Stimulated activated CD4-positive, alpha-beta T cell treated with anti-CD3 and anti-CD28 coated beads, Interleukin-12 subunit alpha, Interleukin-12 subunit beta, amount 100 ng/mL, for 48 hours (primary cell): Measurements from ENCODE around the gene COL9A1.

ENCODE experiments used
- DNase-seq, 3 donors: peaks; one replicate each; pipeline ENCODE4 v3.0.0-alpha.2; 2020; ENCODE audit warnings: low read depth in 2 of 3, low spot score in 1 of 3

The COL9A1 gene

DNA sequence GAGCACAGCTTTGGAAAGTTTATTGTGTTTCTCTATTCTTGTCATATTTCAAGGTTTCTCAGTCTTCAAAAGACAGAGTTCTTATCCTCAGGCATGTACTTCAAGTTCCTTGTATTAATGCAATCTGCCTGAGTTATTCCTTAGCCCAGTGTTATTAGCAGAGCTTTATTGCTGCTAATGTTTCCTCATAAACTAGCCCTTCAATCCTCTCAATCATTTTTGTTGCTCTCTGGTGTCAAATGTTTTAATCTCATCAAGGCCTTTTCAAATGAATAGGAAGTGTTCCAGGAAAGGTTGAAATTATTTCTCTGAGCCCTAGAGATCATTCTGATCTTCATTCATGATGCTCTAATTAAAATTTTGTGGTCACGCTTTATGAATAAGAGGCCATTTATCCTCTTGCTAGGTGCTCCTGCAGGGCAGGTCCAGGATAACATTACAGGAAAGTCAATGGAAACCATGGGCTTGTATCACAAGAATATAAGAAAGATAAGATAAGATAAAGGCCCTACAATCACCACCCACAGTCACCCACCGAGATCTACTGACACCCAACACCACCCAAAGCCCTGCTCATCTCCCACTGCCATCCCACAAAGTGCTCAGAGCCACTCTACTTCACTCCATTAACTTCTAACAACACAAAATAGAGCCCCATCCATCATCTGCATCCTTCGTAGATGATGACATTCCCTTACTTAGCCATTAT, 125.9 kb downstream of the COL9A1 start:
- DNase-seq: no peak

DNA sequence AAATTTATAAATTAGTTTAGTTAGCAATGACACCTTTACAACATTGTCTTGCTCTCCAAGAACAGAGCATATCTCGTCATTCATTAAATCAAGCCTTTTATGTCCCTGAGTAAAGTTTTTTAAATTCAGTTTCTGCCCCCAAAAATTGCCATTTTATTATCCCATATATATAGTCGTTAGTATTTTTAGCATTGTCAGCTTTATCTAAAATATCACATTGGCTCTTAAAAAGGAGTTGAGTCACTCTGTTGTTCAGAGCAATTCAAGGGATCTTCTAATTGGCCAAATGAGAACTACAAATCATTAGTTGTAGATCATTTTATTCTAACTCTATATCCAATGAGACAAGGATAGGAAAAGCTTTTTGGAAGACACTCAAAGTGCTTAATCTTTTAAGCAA, 127.1 kb downstream of the COL9A1 start:
- no peak for DNase-seq

DNA sequence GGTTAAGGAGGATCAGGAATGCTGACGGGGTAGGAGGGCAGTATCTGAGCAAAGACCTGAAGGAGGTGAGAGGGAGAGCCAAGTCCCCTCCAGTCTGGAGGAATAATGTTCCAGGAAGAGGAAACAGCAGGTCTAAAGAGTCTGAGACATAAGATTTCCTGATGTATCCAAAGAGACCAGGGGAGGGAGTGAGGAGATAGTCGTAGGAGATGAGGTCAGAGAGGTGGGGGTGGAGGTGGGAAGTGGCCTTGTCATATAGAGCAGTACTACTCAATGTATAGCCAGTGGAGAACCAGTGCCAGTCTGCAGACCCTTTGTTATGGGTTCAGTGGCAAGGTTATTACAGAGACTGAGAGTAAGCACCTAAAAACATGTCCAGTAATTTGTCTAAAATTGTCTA, 130.6 kb downstream of the COL9A1 start:
- no peak for DNase-seq

DNA sequence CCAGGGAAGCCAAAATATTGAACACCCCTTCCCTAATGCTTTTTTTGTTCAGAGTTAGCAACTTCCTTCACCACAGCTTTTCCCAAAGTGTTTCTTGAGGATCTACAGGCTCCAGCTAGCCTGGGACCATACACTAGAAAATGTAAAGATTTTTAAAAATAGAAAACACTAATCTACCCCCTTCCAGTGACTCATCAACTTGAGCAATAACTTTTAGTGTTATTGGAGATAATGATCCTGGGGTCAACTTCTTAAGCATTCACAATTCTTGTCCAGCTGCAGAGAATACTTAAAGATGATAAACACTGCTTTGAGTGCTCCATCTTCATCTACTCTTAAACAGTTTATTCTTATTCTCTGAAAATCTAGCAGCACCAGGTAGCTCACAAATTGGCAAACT, 131.6 kb downstream of the COL9A1 start:
- DNase-seq: no peak

DNA sequence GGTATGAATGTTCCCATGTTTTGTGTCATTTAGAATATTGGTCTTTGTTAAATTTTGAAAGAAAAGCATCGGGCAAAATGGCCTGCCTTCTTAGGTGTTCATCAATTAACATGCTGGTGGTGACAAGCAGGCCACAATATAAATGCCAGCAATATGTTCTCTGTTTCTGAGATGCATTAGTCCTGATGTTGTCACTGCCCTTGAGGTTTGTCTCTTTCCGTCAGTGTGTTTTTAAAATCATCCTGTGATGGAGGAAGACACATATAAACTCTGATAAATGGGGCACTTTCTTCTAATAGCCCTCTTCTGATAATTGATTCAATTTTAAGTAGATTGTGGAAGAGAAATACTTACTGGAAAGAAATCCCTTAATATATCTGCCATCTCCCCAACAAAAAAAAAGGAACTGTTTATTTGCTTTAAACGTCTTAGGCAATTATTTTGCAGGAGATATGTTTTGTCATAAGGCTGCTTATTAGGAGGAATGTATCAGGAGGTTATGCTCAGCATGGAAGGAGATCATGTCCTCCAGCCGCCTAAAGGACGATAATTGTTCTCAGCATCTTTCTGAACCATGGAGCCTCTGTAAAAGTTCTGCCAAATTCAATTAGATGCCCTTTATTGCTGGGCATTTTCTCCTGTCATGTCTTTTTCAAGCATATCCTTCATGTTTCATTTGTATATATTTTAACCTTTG, 134.1 kb downstream of the COL9A1 start:
- no peak for DNase-seq
